OCI-LY3 (cell line): ENCODE data around the gene PDE5A.

Source experiments
- EZH2phosphoT487 ChIP-seq: fragments of 200-600 bp; shearing (Covaris generic); IDR thresholded peaks from 2 replicates; pipeline ENCODE4 v1.6.1; 2018; ENCODE audit warnings: antibody characterized with exemption, mixed run types, low read depth
- TF ChIP-seq, protein P1 (sequence below): fragments of 200-600, 300-600 bp; sonication (generic); IDR thresholded peaks from 2 replicates; pipeline ENCODE4 v1.5.1; 2014; ENCODE audit warnings: antibody characterized with exemption, low read length, low read depth

DNA sequence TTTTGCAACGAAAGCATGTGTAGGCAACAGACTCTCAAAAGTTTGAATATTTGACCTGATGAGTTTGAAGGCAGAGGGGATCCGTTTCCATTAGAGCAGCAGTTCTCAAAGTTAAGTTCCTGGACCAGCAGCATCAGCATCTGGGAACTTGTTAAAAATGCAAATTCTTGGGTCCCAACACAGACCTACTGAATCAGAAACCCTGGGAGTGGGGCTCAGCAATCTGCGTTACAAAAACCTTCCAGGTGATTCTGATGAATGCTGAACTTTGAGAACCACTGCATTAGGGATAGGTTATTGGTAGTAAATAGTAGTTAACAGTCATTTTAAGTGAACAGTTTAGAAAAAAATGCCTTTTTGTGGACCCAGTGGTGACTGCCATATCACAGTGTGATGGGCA lies 98.8 kb downstream of the PDE5A start:
- TF ChIP-seq, protein P1, sequence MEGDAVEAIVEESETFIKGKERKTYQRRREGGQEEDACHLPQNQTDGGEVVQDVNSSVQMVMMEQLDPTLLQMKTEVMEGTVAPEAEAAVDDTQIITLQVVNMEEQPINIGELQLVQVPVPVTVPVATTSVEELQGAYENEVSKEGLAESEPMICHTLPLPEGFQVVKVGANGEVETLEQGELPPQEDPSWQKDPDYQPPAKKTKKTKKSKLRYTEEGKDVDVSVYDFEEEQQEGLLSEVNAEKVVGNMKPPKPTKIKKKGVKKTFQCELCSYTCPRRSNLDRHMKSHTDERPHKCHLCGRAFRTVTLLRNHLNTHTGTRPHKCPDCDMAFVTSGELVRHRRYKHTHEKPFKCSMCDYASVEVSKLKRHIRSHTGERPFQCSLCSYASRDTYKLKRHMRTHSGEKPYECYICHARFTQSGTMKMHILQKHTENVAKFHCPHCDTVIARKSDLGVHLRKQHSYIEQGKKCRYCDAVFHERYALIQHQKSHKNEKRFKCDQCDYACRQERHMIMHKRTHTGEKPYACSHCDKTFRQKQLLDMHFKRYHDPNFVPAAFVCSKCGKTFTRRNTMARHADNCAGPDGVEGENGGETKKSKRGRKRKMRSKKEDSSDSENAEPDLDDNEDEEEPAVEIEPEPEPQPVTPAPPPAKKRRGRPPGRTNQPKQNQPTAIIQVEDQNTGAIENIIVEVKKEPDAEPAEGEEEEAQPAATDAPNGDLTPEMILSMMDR: no peak
- no peak for TF ChIP-seq EZH2phosphoT487
